ENCODE data around the gene TYMP. TPM values are rescaled to one million over a fixed set of nuclear protein-coding genes. Genes with fewer than 3 reads are reported as not detected.

TYMP gene
- total and polyA plus RNA-seq, 2 donors (not counting 3 experiments of a cell fraction or from before 2014, with no cell fraction given): 2.0 to 2.4 TPM

DNA sequence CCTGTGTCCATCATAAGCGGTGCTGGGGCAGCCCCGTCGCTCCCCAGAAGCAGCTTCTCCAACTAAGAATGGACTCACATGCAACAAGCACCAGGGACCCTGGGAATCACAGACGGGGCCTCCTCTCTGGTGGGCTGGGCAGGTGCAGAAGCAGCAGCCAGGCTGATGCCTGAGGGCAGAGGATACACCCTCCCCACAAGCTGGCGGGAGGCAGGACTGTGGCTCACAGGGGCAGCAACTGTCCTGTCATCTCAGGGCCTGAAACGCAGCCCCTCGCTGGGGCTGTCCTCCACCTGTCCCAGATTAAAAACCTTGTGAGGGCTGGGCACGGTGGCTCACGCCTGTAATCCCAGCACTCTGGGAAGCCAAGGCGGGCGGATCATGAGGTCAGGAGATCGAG, 51.9 kb downstream of the TYMP start:
- TF ChIP-seq GATA2 (IDR thresholded peaks at IDR 0.05; ENCODE audit: insufficient read depth, insufficient read length, low read depth, low read length): no peak
- no peak for TF ChIP-seq POLR2A (IDR thresholded peaks at IDR 0.05; ENCODE audit: low read depth, low read length)
- no peak for TF ChIP-seq JUN (IDR thresholded peaks at IDR 0.05; ENCODE audit: borderline replicate concordance, insufficient read depth, insufficient read length, low read depth)
- TF ChIP-seq FOS (IDR thresholded peaks at IDR 0.05; ENCODE audit: borderline replicate concordance, insufficient read depth, low read length): no peak
- TF ChIP-seq EZH2 (IDR thresholded peaks at IDR 0.05; ENCODE audit: borderline replicate concordance, low read depth, low read length, severe bottlenecking): no peak
- no peak for TF ChIP-seq MYC (IDR thresholded peaks at IDR 0.05; ENCODE audit: low read depth, low read length)
- no peak for TF ChIP-seq POLR2AphosphoS5 (IDR thresholded peaks at IDR 0.05; ENCODE audit: insufficient read depth, low read depth, low read length)
- TF ChIP-seq, protein P1, sequence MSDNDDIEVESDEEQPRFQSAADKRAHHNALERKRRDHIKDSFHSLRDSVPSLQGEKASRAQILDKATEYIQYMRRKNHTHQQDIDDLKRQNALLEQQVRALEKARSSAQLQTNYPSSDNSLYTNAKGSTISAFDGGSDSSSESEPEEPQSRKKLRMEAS (IDR thresholded peaks at IDR 0.05; ENCODE audit: insufficient read depth, insufficient read length): no peak
- peaks cover 9% of the 10 kb centered on the region for H3K4me1 ChIP-seq (ENCODE audit: control insufficient read depth, extremely low read depth, insufficient read depth, low read length)
- no peaks in the 10 kb centered on the region for H3K9me3 ChIP-seq (replicated peaks; ENCODE audit: control insufficient read depth, insufficient read depth, low read length)
- H3K4me3 ChIP-seq (replicated peaks in 1 of 3; ENCODE audit: insufficient read depth in 1 of 3, low read depth in 1 of 3, low read length in 3 of 3): no peak overlapping the region
- H3K79me2 ChIP-seq (ENCODE audit: control insufficient read depth, insufficient read depth, low read length): peaks cover 13% of the 10 kb centered on the region
- no peak overlapping the region for H3K4me2 ChIP-seq (ENCODE audit: insufficient read depth, low read length)
- no peaks in the 10 kb centered on the region for H4K20me1 ChIP-seq (replicated peaks; ENCODE audit: control insufficient read depth, extremely low read depth, insufficient read depth, low read length)
- H3K36me3 ChIP-seq (ENCODE audit: control insufficient read depth in 2 of 2, extremely low read depth in 1 of 2, insufficient read depth in 2 of 2, low read length in 2 of 2): no peaks in the 10 kb centered on the region
- H3K9me1 ChIP-seq (replicated peaks; ENCODE audit: control insufficient read depth, extremely low read depth, insufficient read depth, low read length): no peaks in the 10 kb centered on the region
- ChIA-PET CTCF (interaction anchor here (1.0 kb wide), 1 partner anchor 30 kb away, joined by 3 read pairs; the partner anchor contains the start of gene LMF2), POLR2A (no interaction called here)
- BruUV-seq (replicated peaks): no TSS peak
- dilution Hi-C loops (cut with MboI; ENCODE audit: extremely low pct_ligation_motif_present, low sequenced_read_pairs) (no loop called here), intact Hi-C loops (cut with micrococcal nuclease) (no loop called here)
- H3K9ac ChIP-seq (replicated peaks; ENCODE audit: extremely low read depth, insufficient read depth, low read length): no peak overlapping the region
- H3K27me3 ChIP-seq (ENCODE audit: control insufficient read depth in 2 of 2, insufficient read depth in 2 of 2, low read length in 2 of 2): peaks cover 10 to 22% of the 10 kb centered on the region in 2 experiments
- H2AFZ ChIP-seq (ENCODE audit: low read depth, low read length): no peak overlapping the region
- no peak for FAIRE-seq
- DNase-seq (ENCODE audit: low read depth, low spot score): no peak
- no peak overlapping the region for H3K27ac ChIP-seq (ENCODE audit: insufficient read depth, low read depth, low read length)

GRCh38 chr22:50476868-50477267, 52.9 kb downstream of the TYMP start:
- BruUV-seq (replicated peaks): no TSS peak
- dilution Hi-C loops (cut with MboI; ENCODE audit: extremely low pct_ligation_motif_present, low sequenced_read_pairs) (no loop called here), intact Hi-C loops (cut with micrococcal nuclease) (no loop called here)
- no peak overlapping the region for H3K4me3 ChIP-seq (replicated peaks in 1 of 3; ENCODE audit: insufficient read depth in 1 of 3, low read depth in 1 of 3, low read length in 3 of 3)
- H3K79me2 ChIP-seq (ENCODE audit: control insufficient read depth, insufficient read depth, low read length): peaks cover 24% of the 10 kb centered on the region
- no peaks in the 10 kb centered on the region for H3K36me3 ChIP-seq (ENCODE audit: control insufficient read depth in 2 of 2, extremely low read depth in 1 of 2, insufficient read depth in 2 of 2, low read length in 2 of 2)
- H3K27me3 ChIP-seq (ENCODE audit: control insufficient read depth in 2 of 2, insufficient read depth in 2 of 2, low read length in 2 of 2): peaks cover 10 to 18% of the 10 kb centered on the region in 2 experiments
- ChIA-PET CTCF (no interaction called here), POLR2A (no interaction called here)
- H3K9me1 ChIP-seq (replicated peaks; ENCODE audit: control insufficient read depth, extremely low read depth, insufficient read depth, low read length): no peaks in the 10 kb centered on the region
- TF ChIP-seq POLR2AphosphoS5 (IDR thresholded peaks at IDR 0.05; ENCODE audit: insufficient read depth, low read depth, low read length) (no peak), POLR2A (IDR thresholded peaks at IDR 0.05; ENCODE audit: low read depth, low read length) (no peak), FOS (IDR thresholded peaks at IDR 0.05; ENCODE audit: borderline replicate concordance, insufficient read depth, low read length) (no peak), MYC (IDR thresholded peaks at IDR 0.05; ENCODE audit: low read depth, low read length) (no peak), CTCF (IDR thresholded peaks at IDR 0.05; ENCODE audit: extremely low read depth in 1 of 2, insufficient read depth in 1 of 2, low read depth in 1 of 2, low read length in 2 of 2) (no peak), EZH2 (IDR thresholded peaks at IDR 0.05; ENCODE audit: borderline replicate concordance, low read depth, low read length, severe bottlenecking) (no peak), GATA2 (IDR thresholded peaks at IDR 0.05; ENCODE audit: insufficient read depth, insufficient read length, low read depth, low read length) (no peak), JUN (IDR thresholded peaks at IDR 0.05; ENCODE audit: borderline replicate concordance, insufficient read depth, insufficient read length, low read depth) (no peak)
- TF ChIP-seq, protein P1 (IDR thresholded peaks at IDR 0.05; ENCODE audit: insufficient read depth, insufficient read length): no peak
- H3K27ac ChIP-seq (ENCODE audit: insufficient read depth, low read depth, low read length): no peak overlapping the region
- H3K4me2 ChIP-seq (ENCODE audit: insufficient read depth, low read length): no peak overlapping the region
- H2AFZ ChIP-seq (ENCODE audit: low read depth, low read length): no peak overlapping the region
- DNase-seq (ENCODE audit: low read depth, low spot score) (no peak), FAIRE-seq (no peak)
- H3K9ac ChIP-seq (replicated peaks; ENCODE audit: extremely low read depth, insufficient read depth, low read length): no peak overlapping the region
- peaks cover 3% of the 10 kb centered on the region for H4K20me1 ChIP-seq (replicated peaks; ENCODE audit: control insufficient read depth, extremely low read depth, insufficient read depth, low read length)
- peaks cover 9% of the 10 kb centered on the region for H3K4me1 ChIP-seq (ENCODE audit: control insufficient read depth, extremely low read depth, insufficient read depth, low read length)
- H3K9me3 ChIP-seq (replicated peaks; ENCODE audit: control insufficient read depth, insufficient read depth, low read length): no peaks in the 10 kb centered on the region

All from endothelial cell of umbilical vein (primary cell).